ENCODE measurements around the gene SPATA1. TPM values are rescaled to one million over a fixed set of nuclear protein-coding genes. Genes with fewer than 3 reads are reported as not detected.
"Not testable (repeated sequence)": the region's sequence is repeated elsewhere in the genome, so short reads cannot be mapped to it uniquely, and the experiment has no call there.

SPATA1 gene
- total RNA-seq, 4 donors from 2014 or later: 0.14 to 1.6 TPM; not detected in 2

DNA sequence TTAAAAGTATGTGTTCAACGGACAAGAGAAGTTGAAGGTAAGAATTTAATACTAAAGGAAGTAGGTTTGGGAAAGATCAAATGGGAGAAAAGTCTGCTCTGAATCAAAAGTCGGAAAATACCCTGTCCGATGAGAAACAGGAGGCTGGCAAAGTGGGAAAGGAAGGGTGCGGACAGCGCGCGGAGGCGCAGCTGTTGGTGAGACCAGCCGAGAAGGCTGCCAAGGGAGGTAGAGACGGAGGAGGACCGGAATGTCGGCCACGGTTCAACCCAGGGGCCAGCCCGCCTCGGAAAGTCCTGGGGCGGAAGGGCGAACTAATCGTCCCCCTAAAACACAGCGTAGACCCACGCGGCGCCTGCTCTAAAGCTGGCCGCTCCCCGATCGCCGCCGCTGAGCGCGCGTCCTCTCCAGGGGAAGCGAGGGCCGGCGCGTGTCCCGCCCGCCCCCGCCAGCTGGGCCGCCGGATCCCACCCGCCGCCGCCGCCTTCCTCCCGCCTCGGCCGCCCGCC lies 639 bp upstream of the SPATA1 start:
- TF ChIP-seq, protein P1, sequence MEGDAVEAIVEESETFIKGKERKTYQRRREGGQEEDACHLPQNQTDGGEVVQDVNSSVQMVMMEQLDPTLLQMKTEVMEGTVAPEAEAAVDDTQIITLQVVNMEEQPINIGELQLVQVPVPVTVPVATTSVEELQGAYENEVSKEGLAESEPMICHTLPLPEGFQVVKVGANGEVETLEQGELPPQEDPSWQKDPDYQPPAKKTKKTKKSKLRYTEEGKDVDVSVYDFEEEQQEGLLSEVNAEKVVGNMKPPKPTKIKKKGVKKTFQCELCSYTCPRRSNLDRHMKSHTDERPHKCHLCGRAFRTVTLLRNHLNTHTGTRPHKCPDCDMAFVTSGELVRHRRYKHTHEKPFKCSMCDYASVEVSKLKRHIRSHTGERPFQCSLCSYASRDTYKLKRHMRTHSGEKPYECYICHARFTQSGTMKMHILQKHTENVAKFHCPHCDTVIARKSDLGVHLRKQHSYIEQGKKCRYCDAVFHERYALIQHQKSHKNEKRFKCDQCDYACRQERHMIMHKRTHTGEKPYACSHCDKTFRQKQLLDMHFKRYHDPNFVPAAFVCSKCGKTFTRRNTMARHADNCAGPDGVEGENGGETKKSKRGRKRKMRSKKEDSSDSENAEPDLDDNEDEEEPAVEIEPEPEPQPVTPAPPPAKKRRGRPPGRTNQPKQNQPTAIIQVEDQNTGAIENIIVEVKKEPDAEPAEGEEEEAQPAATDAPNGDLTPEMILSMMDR (IDR thresholded peaks at IDR 0.05): no peak
- TF ChIP-seq EP300 (IDR thresholded peaks at IDR 0.05; ENCODE audit: low read depth) (no peak), POLR2AphosphoS5 (IDR thresholded peaks at IDR 0.05) (no peak), POLR2A (IDR thresholded peaks at IDR 0.05) (no peak)
- peak overlapping the region; percentile 96 to 99 (median 97) for H3K27ac ChIP-seq
- no peaks in the 10 kb centered on the region for H3K27me3 ChIP-seq
- peak overlapping the region; percentile 63 to 93 (median 74) for H3K4me3 ChIP-seq
- no peak for DNase-seq
- in situ Hi-C loops (cut with MboI; ENCODE audit: low pct_ligation_motif_present in 1 of 4, low pct_unique_long_range_greater_than_20kb in 1 of 4, low sequenced_read_pairs in 3 of 4): no loop called here
- intact Hi-C loops (cut with DNase I; ENCODE audit: low total_unique reads): loop anchor here (10.0 kb wide), 2 partner anchors 69 to 99 kb away; partner anchors contain the start of gene CTBS
- peaks cover 19 to 51% (median 37%) of the 10 kb centered on the region in 4 donors for H3K4me1 ChIP-seq
- H3K36me3 ChIP-seq: peaks cover 0 to 6% (median 0%) of the 10 kb centered on the region in 4 donors
- no peaks in the 10 kb centered on the region for H3K9me3 ChIP-seq
- 1% methylated on average over 11 to 45 of the region's 47 CpGs for WGBS, 2 donors (ENCODE audit: low coverage in 1 of 2)

DNA sequence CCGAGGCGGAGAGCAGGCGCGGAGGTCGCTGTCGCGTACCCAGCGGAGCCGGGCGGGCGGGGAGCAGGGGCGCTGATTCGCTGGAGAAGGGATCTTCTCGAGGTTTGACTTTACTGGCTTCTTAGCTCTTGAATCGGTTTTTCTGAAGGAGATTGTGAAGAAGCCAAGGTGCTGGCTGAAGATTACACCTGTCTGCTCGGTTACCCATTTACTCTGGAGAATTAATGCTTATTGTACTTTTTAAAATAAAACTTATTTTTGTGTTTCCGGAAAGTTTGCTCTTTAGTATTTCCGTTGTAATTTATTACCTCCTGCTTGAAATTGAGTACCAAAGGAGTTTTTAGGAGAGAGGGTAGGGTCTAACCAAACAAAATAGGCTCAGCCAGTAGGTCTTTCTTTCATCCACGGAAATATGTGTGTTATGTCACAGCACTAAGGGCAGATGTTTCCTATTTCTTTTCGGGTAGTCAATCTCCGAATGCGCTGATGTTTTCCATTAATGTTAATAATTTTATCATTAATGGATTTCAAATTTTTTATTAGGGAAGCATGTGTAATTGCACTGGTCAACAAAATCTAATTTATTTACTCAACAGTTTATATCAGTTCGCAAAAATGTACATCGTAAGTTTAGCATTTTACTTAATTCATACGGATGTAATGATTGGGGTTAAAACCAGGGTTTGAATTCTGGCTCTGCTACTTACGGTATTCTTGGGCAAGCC lies 705 bp downstream of the SPATA1 start:
- Histone ChIP-seq H3K36me3 (no peaks in the 10 kb centered on the region), H3K4me3 (peak overlapping the region; percentile 63 to 93 (median 74)), H3K9me3 (no peaks in the 10 kb centered on the region), H3K27me3 (no peaks in the 10 kb centered on the region), H3K4me1 (peaks cover 15 to 38% (median 27%) of the 10 kb centered on the region in 4 donors), H3K27ac (peak overlapping the region; percentile 96 to 99 (median 97))
- WGBS, 2 donors (ENCODE audit: low coverage in 1 of 2): 10 to 29% methylated on average over 11 to 26 of the region's 26 CpGs
- no peak for DNase-seq
- in situ Hi-C loops (cut with MboI; ENCODE audit: low pct_ligation_motif_present in 1 of 4, low pct_unique_long_range_greater_than_20kb in 1 of 4, low sequenced_read_pairs in 3 of 4) (no loop called here), intact Hi-C loops (cut with DNase I; ENCODE audit: low total_unique reads) (loop anchor here (10.0 kb wide), 2 partner anchors 68 to 98 kb away; partner anchors contain the start of gene CTBS)
- TF ChIP-seq EP300 (IDR thresholded peaks at IDR 0.05; ENCODE audit: low read depth) (no peak), POLR2AphosphoS5 (IDR thresholded peaks at IDR 0.05) (peak in 1 of 3 donors; percentile 13), POLR2A (IDR thresholded peaks at IDR 0.05) (no peak)
- TF ChIP-seq, protein P1 (IDR thresholded peaks at IDR 0.05): no peak

DNA sequence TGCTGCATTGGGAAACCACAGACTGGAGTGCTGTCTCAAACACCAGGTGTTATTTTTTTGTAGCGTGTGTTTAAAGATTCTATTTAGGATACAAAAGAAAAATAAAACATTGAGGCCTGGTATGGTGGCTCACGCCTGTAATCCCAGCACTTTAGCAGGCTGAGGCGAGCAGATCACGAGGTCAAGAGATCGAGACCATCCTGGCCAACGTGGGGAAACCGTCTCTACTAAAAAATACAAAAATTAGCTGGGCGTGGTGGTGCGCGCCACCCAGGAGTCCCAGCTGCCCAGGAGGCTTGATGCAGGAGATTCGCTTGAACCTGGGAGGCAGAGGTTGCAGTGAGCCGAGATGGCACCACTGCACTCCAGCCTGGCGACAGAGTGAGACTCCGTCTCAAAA lies 1.7 kb downstream of the SPATA1 start:
- WGBS, 2 donors (ENCODE audit: low coverage in 1 of 2): 91 to 96% methylated on average over 10 to 14 of the region's 14 CpGs

DNA sequence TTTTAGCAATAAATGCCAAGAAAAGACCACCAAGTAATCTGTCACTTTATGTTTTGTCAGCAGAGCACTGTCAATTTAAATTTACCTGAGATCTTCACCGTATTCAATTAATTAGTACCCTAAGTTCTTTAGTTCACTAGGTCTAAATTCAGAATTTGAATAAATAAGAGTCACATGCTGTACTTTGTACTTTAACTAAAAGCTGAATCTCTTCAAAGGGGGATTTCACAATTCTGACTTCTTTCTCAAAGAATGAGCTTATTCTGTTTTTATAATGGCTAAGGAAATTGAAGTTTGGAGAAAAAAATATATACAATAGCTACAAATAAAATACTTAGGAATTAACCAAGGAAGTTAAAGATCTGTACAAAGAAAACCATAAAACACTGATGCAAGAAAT lies 2.3 kb downstream of the SPATA1 start:
- in situ Hi-C loops (cut with MboI; ENCODE audit: low pct_ligation_motif_present in 1 of 4, low pct_unique_long_range_greater_than_20kb in 1 of 4, low sequenced_read_pairs in 3 of 4): no loop called here
- H3K4me3 ChIP-seq: no peak overlapping the region
- H3K36me3 ChIP-seq: no peaks in the 10 kb centered on the region
- TF ChIP-seq, protein P1 (IDR thresholded peaks at IDR 0.05): no peak
- TF ChIP-seq POLR2AphosphoS5 (IDR thresholded peaks at IDR 0.05): no peak
- no peak for TF ChIP-seq EP300 (IDR thresholded peaks at IDR 0.05; ENCODE audit: low read depth)
- no peak for TF ChIP-seq POLR2A (IDR thresholded peaks at IDR 0.05)
- WGBS, 2 donors (ENCODE audit: low coverage in 1 of 2): 98 to 100% methylated on average over 1 of the region's 1 CpG
- H3K27me3 ChIP-seq: no peaks in the 10 kb centered on the region
- no peak for DNase-seq
- intact Hi-C loops (cut with DNase I; ENCODE audit: low total_unique reads): loop anchor here (10.0 kb wide), 2 partner anchors 66 to 96 kb away; partner anchors contain the start of gene CTBS
- no peak overlapping the region for H3K27ac ChIP-seq
- H3K4me1 ChIP-seq: peaks cover 9 to 23% (median 13%) of the 10 kb centered on the region in 4 donors
- no peaks in the 10 kb centered on the region for H3K9me3 ChIP-seq

More for the DNA sequence above, 1.7 kb downstream of the SPATA1 start:
- H3K4me3 ChIP-seq; in situ Hi-C loops (cut with MboI; ENCODE audit: low pct_ligation_motif_present in 1 of 4, low pct_unique_long_range_greater_than_20kb in 1 of 4, low sequenced_read_pairs in 3 of 4); H3K27ac ChIP-seq; H3K9me3 ChIP-seq; DNase-seq; H3K36me3 ChIP-seq; H3K27me3 ChIP-seq: not testable (repeated sequence)
- H3K4me1 ChIP-seq: peaks cover 13 to 30% (median 20%) of the 10 kb centered on the region in 4 donors
- intact Hi-C loops (cut with DNase I; ENCODE audit: low total_unique reads): loop anchor here (10.0 kb wide), 2 partner anchors 67 to 97 kb away; partner anchors contain the start of gene CTBS
